Muscle layer of colon (tissue), 2 donors: ENCODE measurements around the gene TXNDC2.
A peak's percentile ranks its signal among the peaks of the same experiment; 100 is the strongest.

Experiments used
- H3K27ac ChIP-seq: one replicate; pipeline ENCODE4 v1.7.0; 2013; ENCODE audit warnings: low read depth, mild to moderate bottlenecking, low read length, moderate library complexity
- H3K27me3 ChIP-seq, 2 donors: one replicate each; pipeline ENCODE4 v1.7.0; 2013; ENCODE audit warnings: low read length in 2 of 2, mild to moderate bottlenecking in 2 of 2; ENCODE audit not compliant: insufficient read depth in 2 of 2, control insufficient read depth in 1 of 2
- H3K36me3 ChIP-seq: one replicate; pipeline ENCODE4 v1.7.0; 2013; ENCODE audit warnings: mild to moderate bottlenecking, low read length; ENCODE audit not compliant: insufficient read depth
- H3K4me1 ChIP-seq: one replicate; pipeline ENCODE4 v1.7.0; 2013; ENCODE audit warnings: mild to moderate bottlenecking, low read length; ENCODE audit not compliant: insufficient read depth
- H3K4me3 ChIP-seq, 2 donors: one replicate each; pipeline ENCODE4 v1.7.0; 2013; ENCODE audit warnings: low read length in 2 of 2, low read depth in 1 of 2, mild to moderate bottlenecking in 1 of 2, moderate library complexity in 1 of 2
- H3K9ac ChIP-seq: one replicate; pipeline ENCODE4 v1.7.0; 2013; ENCODE audit warnings: low read length
- H3K9me3 ChIP-seq: one replicate; pipeline ENCODE4 v1.7.0; 2013; ENCODE audit warnings: mild to moderate bottlenecking, low read length
- donor health status: abdominal sarcoma.
- donor health status: Adenocarcinoma of cecum.

TXNDC2 gene

DNA sequence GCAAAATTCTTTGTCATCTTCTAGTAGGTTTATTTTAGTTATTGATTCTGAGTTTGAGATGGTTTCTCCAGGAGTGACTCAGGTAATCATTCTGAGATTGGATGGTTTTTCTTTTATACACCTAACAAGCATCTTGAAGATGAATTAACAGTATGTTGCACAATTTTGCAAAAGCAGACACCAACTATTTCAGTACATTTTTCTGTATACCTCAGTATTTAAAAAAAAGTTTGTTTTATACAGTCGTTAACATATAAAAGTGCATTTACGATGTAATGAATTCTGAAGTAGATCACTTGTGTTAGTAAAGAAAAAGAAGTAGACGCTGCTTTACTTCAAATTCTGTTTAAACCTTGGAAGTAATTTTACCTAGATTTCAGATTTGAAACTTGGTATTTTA lies 31.0 kb downstream of the TXNDC2 start:
- Histone ChIP-seq H3K4me1 (peaks cover 55% of the 10 kb centered on the region), H3K27me3 (no peaks in the 10 kb centered on the region), H3K9ac (peak overlapping the region; percentile 12), H3K9me3 (no peaks in the 10 kb centered on the region), H3K4me3 (no peak overlapping the region), H3K27ac (no peak overlapping the region), H3K36me3 (no peaks in the 10 kb centered on the region)

DNA sequence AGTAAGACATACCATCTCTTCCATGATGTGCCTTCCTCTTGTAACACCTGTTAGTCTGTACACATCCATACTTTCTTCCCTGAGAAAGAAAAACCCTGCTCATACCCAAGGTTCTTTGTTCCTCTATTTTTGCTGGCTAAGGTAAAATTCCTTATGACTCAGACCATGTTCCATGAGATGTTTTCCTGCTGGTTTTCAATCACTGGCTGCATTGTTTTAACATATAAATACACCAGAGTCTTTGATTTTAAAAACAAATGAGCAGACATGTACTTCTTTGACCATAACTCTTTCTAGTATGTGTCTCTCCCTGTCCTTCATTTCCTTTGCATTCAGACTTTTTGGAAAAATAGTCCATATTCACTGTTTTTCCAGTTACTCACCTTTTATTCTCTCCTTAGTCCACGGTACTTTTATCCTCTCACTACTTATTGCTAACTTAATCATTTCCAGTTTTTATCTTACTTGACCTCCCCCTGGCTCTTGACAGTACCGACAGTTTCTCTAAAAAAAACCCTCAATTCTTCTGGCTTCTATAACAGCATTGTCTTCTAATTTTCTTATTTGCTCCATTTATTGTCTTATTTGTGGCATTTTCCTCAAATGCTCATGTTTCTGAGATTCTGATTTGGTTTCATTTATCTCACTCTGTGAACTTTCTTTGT lies 32.4 kb downstream of the TXNDC2 start:
- Histone ChIP-seq H3K36me3 (no peaks in the 10 kb centered on the region), H3K4me3 (peak overlapping the region in 1 of 2 donors; percentile 26), H3K27ac (no peak overlapping the region), H3K4me1 (peaks cover 58% of the 10 kb centered on the region), H3K9ac (no peak overlapping the region), H3K27me3 (no peaks in the 10 kb centered on the region), H3K9me3 (no peaks in the 10 kb centered on the region)

DNA sequence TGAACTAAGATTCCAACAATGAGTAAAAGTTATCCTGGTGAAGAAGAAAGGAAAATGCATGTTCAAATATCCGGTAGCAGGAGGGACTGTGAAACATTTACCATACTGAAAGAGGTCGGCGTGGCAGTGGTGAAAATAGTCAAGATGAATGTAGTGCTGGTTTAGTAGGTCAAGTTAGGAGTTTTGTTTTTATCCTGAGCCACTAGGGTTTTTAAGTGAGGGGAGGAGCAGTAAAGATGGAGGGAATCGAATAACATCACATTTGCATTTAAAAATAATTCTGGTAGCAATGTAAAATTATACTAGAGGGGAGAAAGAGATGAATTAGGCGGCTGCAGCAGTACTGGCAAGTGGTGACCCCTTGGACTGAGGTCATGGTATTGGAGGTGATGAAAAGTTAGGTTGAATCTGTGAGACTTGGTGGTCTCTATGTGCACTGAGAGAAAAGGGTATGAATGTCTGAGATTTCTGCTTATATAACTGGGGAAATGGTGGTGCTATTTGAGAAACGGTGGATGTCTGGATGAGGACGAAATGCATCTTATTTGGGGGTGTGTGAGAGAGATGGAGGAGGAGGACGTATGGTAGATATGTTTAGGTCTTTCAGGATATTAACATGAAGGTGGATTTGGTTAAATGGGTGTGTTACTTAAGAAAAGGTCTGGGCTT lies 33.9 kb downstream of the TXNDC2 start:
- Histone ChIP-seq H3K27me3 (no peaks in the 10 kb centered on the region), H3K4me1 (peaks cover 73% of the 10 kb centered on the region), H3K9ac (no peak overlapping the region), H3K9me3 (no peaks in the 10 kb centered on the region), H3K27ac (no peak overlapping the region), H3K4me3 (peak overlapping the region in 1 of 2 donors; percentile 28), H3K36me3 (no peaks in the 10 kb centered on the region)

DNA sequence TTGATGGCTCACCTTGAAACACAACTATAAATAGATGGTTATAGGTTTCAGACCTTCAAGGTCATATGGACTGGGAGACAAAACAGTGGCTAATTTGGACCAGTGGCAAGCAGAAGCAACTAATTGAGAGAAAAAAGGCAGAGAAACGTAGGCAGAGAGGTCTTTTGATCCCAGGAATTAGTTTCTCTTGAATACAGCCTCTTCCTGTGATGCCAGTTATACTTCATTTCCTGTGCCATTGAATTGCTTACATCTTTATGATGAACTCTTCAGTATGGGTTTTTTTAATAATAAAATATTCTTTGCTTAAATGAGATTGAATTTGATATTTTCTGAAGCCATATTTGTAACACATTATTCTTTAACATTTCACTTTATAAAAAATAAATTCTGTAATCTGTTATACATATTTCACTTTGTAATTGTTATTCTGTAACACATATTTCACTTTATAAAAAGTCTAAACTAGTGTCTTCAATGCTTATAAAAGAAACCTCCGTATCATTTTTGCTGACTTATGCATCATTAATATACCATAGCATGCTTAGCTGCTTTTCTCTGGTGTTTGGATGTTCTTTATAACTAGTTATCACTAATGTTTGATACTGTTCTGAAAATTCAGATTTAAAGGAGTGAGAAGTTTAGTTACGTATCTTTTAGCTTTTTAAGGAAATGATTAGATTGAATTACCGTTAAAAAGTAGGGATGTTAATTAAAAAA lies 37.0 kb downstream of the TXNDC2 start:
- Histone ChIP-seq H3K27ac (no peak overlapping the region), H3K4me1 (peaks cover 87% of the 10 kb centered on the region), H3K36me3 (no peaks in the 10 kb centered on the region), H3K4me3 (no peak overlapping the region), H3K9ac (no peak overlapping the region), H3K9me3 (no peaks in the 10 kb centered on the region), H3K27me3 (no peaks in the 10 kb centered on the region)

DNA sequence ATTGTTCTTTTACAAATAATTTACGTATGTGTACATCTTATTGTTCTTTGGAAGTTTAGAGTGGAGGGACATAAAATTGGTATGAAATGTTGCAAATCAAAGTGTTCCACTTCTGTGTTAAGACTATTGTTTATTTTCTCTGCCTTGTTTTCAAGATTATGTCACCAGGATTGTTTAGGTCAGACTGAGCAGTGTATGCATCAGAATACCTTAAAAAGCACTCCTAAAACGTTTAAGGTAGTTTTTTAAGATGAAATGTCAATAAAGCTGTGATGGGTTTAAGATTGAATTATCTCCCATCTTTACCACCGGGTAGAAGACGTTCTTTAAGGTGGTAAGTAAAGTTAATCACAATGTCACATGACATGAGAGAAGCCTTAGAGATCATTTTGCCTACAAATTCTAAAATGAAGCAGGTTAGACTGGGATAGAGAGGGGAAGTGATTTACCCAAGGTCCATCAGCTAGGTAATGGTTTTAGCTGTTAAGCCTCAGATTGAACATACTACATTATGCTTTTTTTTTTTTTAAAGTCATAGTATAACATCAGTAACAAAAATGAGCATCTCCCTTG lies 38.7 kb downstream of the TXNDC2 start:
- no peak overlapping the region for H3K4me3 ChIP-seq
- no peak overlapping the region for H3K9ac ChIP-seq
- H3K4me1 ChIP-seq = peaks cover 86% of the 10 kb centered on the region
- no peaks in the 10 kb centered on the region for H3K27me3 ChIP-seq
- H3K9me3 ChIP-seq = no peaks in the 10 kb centered on the region
- no peaks in the 10 kb centered on the region for H3K36me3 ChIP-seq
- no peak overlapping the region for H3K27ac ChIP-seq

DNA sequence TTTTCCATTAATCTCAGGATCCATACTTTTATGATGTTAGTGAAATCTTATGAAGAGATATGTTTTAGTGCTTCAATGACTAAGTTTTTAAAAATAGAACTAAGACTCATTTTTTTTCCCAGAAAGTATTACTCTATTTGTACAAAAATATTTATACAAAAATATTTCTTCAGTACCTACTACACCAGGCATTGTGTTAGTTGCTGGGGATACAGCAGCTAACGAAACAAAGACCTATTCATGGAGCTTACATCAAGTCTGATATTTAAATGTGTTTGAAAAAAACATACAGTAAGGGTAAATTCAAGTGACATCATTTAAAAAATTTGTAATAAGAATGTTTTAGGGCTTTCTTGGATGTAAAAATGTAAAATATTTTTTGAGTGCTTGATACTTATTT lies 39.6 kb downstream of the TXNDC2 start:
- H3K9ac ChIP-seq = no peak overlapping the region
- H3K9me3 ChIP-seq = no peaks in the 10 kb centered on the region
- H3K36me3 ChIP-seq = no peaks in the 10 kb centered on the region
- H3K27me3 ChIP-seq = no peaks in the 10 kb centered on the region
- no peak overlapping the region for H3K4me3 ChIP-seq
- peaks cover 83% of the 10 kb centered on the region for H3K4me1 ChIP-seq
- H3K27ac ChIP-seq = no peak overlapping the region

DNA sequence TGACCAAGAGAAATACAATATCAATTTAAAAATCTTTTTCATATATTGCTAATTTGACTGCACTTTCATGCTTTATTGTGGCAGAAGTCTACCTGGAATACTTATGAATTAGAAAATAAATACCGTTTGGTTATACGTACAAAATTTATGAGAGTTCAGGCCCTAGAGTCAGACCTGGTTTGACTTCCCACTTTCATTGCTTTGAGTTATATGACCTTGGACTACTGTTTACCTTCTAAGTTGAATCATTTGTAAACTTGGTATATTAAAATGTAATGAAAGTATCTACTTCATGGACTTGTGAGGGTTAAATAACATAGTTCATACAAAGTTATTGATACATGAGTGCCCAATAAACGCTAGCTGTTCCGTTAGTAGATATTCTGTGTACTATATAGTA lies 40.0 kb downstream of the TXNDC2 start:
- Histone ChIP-seq H3K36me3 (no peaks in the 10 kb centered on the region), H3K4me3 (no peak overlapping the region), H3K27ac (no peak overlapping the region), H3K27me3 (no peaks in the 10 kb centered on the region), H3K9me3 (no peaks in the 10 kb centered on the region), H3K4me1 (peaks cover 80% of the 10 kb centered on the region), H3K9ac (no peak overlapping the region)

DNA sequence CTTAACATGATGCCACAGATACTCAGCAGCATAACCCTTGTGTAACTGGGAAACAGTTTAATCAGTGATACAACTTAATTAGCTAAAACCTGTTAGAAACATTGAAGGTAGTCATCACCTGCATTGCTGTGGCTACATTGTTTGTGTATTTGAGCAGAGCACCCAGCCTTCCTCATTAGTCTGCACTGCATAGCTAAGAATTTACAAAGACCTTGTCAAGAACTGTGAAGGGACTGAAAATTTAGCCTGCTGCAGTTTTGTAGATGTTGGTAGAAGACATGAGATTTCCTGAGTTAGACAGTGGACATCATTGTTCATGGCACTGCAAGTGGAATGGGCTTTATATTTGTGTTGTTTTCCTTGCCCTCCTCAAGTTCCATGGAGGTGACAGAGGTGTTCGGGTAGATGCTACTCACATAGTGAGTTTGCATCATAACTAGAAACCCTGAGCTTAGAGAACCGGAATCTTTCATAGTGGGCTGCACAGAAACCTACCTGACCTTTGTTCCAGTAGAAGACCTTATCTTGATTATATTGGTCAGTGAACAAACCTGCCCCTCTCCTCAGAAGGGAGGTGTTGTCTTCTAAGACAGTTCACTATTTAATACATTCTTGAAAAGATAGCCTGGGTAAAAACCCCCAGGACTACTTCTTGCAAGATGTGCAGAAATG lies 40.6 kb downstream of the TXNDC2 start:
- Histone ChIP-seq H3K4me3 (no peak overlapping the region), H3K36me3 (no peaks in the 10 kb centered on the region), H3K9me3 (no peaks in the 10 kb centered on the region), H3K27ac (no peak overlapping the region), H3K27me3 (no peaks in the 10 kb centered on the region), H3K9ac (no peak overlapping the region), H3K4me1 (peaks cover 81% of the 10 kb centered on the region)

DNA sequence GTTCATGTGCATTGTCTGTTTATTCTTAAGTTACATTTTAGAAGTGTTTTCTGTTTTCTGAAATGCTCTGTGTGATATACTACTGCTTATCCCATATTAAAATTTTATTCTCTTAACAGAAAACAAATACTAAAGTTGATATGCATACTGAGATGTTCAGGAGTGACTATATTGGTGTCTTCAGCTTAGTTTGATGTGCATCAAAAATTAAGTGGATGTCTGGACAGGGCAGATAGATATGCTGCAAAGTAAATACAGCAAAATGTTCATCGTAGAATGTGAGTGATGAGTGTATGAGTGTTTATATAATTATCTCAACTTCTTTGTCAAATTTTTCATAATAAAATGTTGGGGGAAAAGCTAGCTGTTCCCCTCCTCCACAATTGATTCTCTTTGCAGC lies 41.2 kb downstream of the TXNDC2 start:
- Histone ChIP-seq H3K36me3 (no peaks in the 10 kb centered on the region), H3K9me3 (no peaks in the 10 kb centered on the region), H3K9ac (no peak overlapping the region), H3K4me3 (no peak overlapping the region), H3K27ac (no peak overlapping the region), H3K4me1 (peaks cover 88% of the 10 kb centered on the region), H3K27me3 (no peaks in the 10 kb centered on the region)

DNA sequence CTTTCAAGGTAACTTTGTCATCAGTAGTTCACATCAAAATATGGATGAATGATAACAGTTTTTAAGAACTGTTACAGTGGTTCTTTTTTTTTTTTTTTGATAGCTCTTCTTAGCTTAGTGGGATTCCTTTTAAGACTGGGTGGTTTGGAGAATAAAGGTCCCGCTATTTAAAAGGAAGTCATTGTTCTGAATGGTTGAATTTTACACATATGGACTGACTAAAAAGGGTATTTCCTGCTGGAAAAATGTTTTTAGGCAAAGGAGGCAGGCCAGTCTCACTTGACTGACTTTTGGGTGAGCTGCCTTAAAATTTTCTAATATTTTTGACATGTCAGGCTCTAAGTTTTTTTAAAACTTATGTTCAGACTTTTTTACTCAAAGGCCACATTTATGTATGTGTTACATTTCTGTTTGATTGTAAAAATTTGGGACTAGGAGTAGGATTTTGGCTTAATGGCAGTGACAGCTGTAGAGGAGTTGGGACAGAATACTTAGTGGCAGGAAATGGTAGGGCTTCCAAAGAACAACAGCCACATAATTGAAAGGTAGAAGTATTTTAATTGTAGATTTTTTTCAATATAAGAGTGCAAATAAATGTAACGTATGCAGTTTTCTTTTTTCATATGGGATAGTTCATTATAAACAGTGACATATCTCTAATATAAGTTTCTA lies 41.8 kb downstream of the TXNDC2 start:
- H3K36me3 ChIP-seq = no peaks in the 10 kb centered on the region
- H3K27ac ChIP-seq = no peak overlapping the region
- H3K9ac ChIP-seq = no peak overlapping the region
- no peak overlapping the region for H3K4me3 ChIP-seq
- no peaks in the 10 kb centered on the region for H3K27me3 ChIP-seq
- no peaks in the 10 kb centered on the region for H3K9me3 ChIP-seq
- peaks cover 89% of the 10 kb centered on the region for H3K4me1 ChIP-seq
